ENCODE results near the gene MSI2.

The MSI2 gene

GRCh38 chr17:57270801-57271245 is 14.5 kb downstream of the MSI2 start:
- DNase-seq (ENCODE audit: low read depth in 2 of 2) = no peak

GRCh38 chr17:57271821-57272220 is 15.5 kb downstream of the MSI2 start:
- no peak for DNase-seq (ENCODE audit: low read depth in 2 of 2)

DNA sequence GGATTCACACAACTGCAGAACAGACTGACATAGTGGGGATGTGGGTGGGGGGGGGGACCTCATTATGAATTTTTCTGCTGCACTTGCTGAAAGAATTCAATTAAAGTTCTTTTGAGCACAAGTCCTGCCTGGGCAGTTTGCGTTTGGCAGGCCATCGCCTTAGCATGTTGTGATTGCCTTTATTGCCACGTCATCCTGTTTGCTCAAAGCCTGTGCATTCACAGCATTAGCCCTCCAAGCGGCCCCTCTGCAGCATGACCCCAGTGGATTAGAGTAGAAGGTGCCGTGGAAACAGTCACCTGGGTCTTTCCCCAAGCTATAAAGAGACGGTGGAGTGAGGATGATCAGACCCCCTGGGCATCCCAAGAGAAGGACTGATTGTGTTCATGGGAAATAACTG is 17.2 kb downstream of the MSI2 start:
- DNase-seq (ENCODE audit: low read depth in 2 of 2) = no peak

DNA sequence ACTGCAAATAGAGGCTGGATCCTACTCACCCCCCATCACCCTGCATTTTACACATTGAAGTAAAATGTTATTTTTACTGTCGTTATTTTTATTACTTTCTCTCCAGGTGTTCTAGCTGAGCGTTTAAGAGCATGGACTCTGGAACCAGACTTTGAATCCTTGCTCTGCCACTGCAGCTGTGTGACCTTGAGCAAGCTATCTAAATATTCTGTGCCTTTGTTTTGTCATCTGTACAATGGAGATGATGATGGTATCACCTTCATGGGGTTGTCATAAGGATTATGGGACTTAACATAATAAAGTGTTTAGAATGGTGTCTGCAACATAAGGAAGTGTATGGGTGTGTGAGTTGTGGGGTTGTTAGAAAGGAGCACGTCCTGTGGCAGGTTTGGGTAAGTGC is 17.8 kb downstream of the MSI2 start:
- no peak for DNase-seq (ENCODE audit: low read depth in 2 of 2)

DNA sequence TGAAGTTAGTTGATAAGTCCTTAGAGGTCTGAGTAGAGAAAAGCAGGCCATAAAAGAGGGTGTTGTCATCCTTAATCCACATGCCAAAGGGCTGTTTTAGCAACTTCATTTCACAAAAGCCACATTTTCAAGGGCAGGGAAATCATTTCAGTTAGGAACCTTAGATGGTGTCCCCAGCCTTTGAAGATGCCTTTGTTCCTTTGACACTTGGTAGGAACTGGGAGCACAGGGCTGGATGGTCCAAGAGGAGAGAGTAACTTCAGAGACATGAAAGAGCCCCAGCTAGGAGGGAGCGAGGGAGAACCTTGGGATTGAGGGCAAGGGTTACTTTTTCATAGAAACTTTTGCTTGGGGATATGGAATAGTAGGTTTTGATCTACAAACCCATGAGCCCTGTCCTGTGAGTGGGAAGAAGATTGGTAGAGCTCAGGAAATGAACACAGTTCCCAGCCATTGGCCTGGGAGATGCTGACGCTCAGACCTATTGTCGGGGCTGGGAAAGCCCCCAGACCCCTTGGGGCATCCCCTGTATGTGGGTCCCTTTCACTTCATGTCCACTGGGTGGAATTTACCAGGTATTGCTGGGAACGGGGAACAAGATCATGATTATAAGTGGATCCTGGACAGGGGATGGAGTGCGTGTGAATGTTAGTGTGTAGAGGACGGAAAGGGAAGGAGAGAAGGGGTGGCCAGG is 18.9 kb downstream of the MSI2 start:
- DNase-seq (ENCODE audit: low read depth in 2 of 2) = no peak

DNA sequence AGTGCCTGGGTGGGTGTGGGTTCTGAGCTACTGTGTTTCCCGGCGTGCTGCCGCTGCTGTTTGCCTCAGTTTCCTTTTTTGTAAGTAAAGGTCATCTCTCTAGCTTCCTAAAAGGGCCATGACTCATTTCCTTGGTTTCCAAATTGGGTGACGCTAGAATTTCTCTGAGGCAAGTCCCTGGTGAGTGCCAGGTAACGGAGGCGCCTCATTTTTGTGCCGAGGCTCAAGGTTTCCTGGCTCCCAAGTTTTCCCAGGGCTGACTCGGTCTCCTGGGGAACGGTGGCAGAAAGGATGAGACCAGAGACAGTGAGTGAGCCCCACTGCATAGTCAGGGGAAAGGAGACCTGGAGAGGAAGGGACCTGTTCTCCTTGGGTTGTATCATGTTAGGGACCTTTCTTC is 20.3 kb downstream of the MSI2 start:
- no peak for DNase-seq (ENCODE audit: low read depth in 2 of 2)

DNA sequence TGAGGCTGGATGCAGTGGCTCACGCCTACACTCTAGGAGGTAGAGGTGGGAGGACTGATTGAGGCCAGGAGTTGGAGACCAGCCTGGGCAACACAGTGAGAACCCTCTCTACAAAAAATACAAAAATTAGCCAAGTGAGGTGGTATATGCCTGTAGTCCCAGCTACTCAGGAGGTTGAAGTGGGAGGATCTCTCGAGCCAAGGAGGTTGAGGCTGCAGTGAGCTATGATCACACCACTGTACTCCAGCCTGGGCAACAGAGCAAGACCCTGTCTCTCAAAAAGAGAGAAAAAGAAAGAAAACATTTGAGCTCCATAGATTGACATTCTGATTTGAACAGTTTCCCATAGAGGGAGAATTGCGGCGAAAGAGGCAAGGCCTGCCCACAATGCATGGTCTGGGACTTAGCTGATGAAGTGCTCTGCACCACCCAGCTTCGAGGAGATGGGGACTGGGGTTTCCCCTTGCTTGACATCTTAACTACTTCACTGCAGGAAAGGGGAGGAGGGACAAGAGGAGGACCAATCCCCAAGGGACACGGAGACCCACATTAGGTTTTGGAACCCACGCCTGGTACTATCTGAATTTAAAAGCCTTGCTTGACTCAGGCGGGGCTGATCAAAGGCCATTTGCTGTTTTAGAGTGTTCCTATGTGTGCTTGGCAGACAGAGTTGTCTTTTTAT is 21.7 kb downstream of the MSI2 start:
- no peak for DNase-seq (ENCODE audit: low read depth in 2 of 2)

GRCh38 chr17:57278740-57279387 is 22.5 kb downstream of the MSI2 start:
- DNase-seq (ENCODE audit: low read depth in 2 of 2) = no peak

DNA sequence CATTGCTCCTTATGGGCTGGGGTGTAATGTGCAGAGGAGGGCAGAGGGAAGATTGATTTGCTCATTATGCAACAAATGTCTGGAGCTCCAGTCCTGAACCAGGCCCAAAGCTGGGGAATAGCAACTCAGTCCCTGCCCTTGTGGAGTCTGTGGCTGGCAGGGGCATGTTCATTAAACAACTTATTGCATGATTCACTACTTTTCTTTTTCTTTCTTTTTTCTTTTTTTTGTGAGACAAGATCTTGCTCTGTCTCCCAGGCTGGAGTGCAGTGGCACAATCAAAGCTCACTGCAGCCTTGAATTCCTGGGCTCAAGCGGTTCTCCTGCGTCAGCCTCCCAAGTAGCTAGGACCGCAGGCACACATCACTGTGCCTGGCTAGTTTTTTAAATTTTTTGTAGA is 23.1 kb downstream of the MSI2 start:
- DNase-seq (ENCODE audit: low read depth in 2 of 2) = no peak

GRCh38 chr17:57281887-57282286 is 25.6 kb downstream of the MSI2 start:
- no peak for DNase-seq (ENCODE audit: low read depth in 2 of 2)

- DNase-seq (ENCODE audit: low read depth in 2 of 2) = no peak
Observed at GRCh38 chr17:57282296-57282695, 26.0 kb downstream of the MSI2 start.

DNA sequence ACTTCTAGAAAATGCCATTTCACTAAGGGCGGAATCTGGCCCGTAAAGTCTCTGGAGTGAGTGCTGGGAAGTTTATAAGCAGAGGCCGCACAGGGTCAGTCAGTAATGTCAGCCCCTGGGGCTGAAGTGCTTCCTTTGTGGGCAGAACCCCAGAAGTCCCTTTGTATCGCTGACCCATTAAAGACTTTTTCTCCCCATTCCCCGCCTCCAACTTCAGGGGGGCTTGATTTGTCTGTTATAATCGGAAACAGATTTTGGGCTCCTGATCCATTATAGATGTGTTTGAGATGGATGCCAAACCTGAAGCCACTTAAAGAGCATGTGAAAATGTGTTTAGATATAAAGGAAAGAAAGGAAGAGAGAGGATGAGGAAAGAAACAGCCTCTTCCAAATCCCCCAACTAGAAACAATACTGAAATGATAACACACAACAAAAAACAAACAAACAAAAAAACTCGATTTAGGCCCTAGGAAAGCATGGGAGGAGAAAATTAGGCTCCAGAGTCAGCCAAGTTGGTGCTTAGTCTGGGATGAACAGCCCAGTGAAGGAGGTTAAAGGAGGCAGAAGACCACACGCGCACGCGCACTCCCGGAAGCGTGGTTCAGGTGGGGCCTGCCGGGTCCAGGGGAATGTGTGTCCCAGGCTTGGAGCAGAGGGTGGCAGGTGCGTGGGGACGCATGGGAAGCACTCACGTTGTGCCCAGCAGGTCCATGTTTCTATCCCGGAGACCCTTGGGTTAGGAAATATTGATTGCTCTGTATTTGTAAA is 27.1 kb downstream of the MSI2 start:
- no peak for DNase-seq (ENCODE audit: low read depth in 2 of 2)

GRCh38 chr17:57284583-57284982 is 28.3 kb downstream of the MSI2 start:
- DNase-seq (ENCODE audit: low read depth in 2 of 2) = no peak

GRCh38 chr17:57284984-57285646 is 28.8 kb downstream of the MSI2 start:
- no peak for DNase-seq (ENCODE audit: low read depth in 2 of 2)

DNA sequence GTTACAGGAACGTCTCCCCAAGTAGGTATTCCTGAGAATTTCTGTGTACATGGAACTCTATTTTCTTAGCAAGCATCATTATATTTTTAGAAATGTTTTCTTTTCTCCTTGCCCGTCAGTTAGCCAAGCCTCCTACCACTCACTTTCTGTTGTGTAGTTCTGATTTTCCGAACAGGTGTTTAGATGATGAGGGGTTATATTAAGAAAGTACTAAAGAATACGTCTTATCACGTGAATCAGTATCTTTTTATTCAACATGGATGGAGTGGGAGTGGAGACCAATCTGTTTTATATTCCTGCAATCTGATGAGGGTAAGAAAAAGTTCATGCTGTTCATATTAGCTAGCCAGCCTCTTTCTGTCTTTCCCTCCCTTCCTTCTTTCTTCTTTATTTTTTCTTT is 29.4 kb downstream of the MSI2 start:
- DNase-seq (ENCODE audit: low read depth in 2 of 2) = no peak

GRCh38 chr17:57286399-57287105 is 30.2 kb downstream of the MSI2 start:
- no peak for DNase-seq (ENCODE audit: low read depth in 2 of 2)

DNA sequence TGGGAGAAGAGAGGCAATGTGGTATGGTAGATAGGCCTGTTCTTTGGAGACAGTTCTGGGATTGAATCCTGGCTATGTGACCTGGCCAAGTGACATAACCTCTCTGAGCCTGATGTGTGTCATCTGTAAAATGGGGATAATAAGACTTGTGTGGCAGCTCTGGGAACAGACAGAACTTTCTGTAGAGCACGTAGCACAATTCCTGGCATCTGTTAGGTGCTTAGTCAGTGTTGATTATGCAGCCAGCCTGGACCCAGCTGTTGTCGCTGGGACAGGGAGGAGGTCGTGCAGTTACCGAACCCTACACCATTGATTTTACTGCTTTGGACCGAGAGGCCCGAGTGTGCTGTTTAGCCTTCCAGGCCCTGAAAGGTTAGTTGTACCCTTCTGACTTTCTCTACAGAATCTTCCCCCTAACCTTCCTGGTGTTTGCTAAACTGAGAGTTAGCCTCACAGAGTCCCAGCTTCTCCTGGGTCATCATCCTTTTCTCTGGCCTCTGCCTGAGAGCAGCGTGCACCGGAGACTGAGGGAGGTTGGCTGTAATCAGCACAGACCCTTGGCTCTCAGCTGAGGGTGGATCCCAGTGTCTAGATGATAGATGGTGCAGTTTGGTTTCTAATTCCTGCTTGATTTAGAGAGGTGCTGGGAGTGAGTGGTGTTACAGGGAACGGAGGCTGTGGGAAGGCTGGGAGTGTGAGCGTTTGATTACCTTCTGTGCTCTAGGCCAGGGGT is 31.9 kb downstream of the MSI2 start:
- no peak for DNase-seq (ENCODE audit: low read depth in 2 of 2)

GRCh38 chr17:57288773-57289121 is 32.4 kb downstream of the MSI2 start:
- no peak for DNase-seq (ENCODE audit: low read depth in 2 of 2)

GRCh38 chr17:57289130-57289529 is 32.8 kb downstream of the MSI2 start:
- no peak for DNase-seq (ENCODE audit: low read depth in 2 of 2)

GRCh38 chr17:57289613-57290012 is 33.3 kb downstream of the MSI2 start:
- DNase-seq (ENCODE audit: low read depth in 2 of 2) = no peak

GRCh38 chr17:57290981-57291380 is 34.7 kb downstream of the MSI2 start:
- no peak for DNase-seq (ENCODE audit: low read depth in 2 of 2)

All from stimulated activated CD4-positive, alpha-beta T cell treated with anti-CD3 and anti-CD28 coated beads, Interleukin-1b, Interleukin-23, amount 100 ng/mL, for 1 hour (primary cell).